SW 1271 (cell line): Measurements from ENCODE around the gene COMMD10.
"Not testable (repeated sequence)": the region's sequence is repeated elsewhere in the genome, so short reads cannot be mapped to it uniquely, and the experiment has no call there.

Experiments
- DNase-seq, 2 experiments: peaks; one replicate each; lab custom pipeline; 2025; lab: John Stamatoyannopoulos, UW

COMMD10 gene

GRCh38 chr5:116098998-116099397 is 14.2 kb downstream of the COMMD10 start:
- no peak for DNase-seq

GRCh38 chr5:116104941-116105340 is 20.1 kb downstream of the COMMD10 start:
- not testable (repeated sequence) for DNase-seq

GRCh38 chr5:116115163-116115562 is 30.3 kb downstream of the COMMD10 start:
- no peak for DNase-seq

GRCh38 chr5:116130471-116130870 is 45.6 kb downstream of the COMMD10 start:
- peak in 1 of 2 experiments; percentile 17 for DNase-seq

- DNase-seq, result no peak
These were observed 46.2 kb downstream of the COMMD10 start for GRCh38 chr5:116130976-116131375.

- no peak for DNase-seq
These were observed 48.5 kb downstream of the COMMD10 start for GRCh38 chr5:116133281-116133680.

- no peak for DNase-seq
These were observed 50.5 kb downstream of the COMMD10 start for GRCh38 chr5:116135344-116135743.

GRCh38 chr5:116137544-116138378 is 52.9 kb downstream of the COMMD10 start:
- peak; percentile 19 to 60 for DNase-seq

GRCh38 chr5:116142495-116142894 is 57.7 kb downstream of the COMMD10 start:
- DNase-seq, result no peak

- peak in 1 of 2 experiments; percentile 37 for DNase-seq
These were observed 59.3 kb downstream of the COMMD10 start for GRCh38 chr5:116144103-116144502.

- no peak for DNase-seq
These were observed 60.2 kb downstream of the COMMD10 start for GRCh38 chr5:116144991-116145390.

- no peak for DNase-seq
These were observed 60.6 kb downstream of the COMMD10 start for GRCh38 chr5:116145416-116145815.

GRCh38 chr5:116152169-116152568 is 67.3 kb downstream of the COMMD10 start:
- DNase-seq, result no peak

GRCh38 chr5:116153687-116154174 is 68.9 kb downstream of the COMMD10 start:
- no peak for DNase-seq

GRCh38 chr5:116154252-116154651 is 69.4 kb downstream of the COMMD10 start:
- no peak for DNase-seq

- no peak for DNase-seq
These were observed 70.1 kb downstream of the COMMD10 start for GRCh38 chr5:116154931-116155330.

GRCh38 chr5:116157902-116158301 is 73.1 kb downstream of the COMMD10 start:
- no peak for DNase-seq

GRCh38 chr5:116159006-116159405 is 74.2 kb downstream of the COMMD10 start:
- no peak for DNase-seq

GRCh38 chr5:116174111-116174510 is 89.3 kb downstream of the COMMD10 start:
- no peak for DNase-seq

GRCh38 chr5:116176121-116176520 is 91.3 kb downstream of the COMMD10 start:
- peak in 1 of 2 experiments; percentile 35 for DNase-seq

- no peak for DNase-seq
These were observed 94.1 kb downstream of the COMMD10 start for GRCh38 chr5:116178925-116179324.

- DNase-seq, result no peak
These were observed 124.3 kb downstream of the COMMD10 start for GRCh38 chr5:116209166-116209565.

GRCh38 chr5:116212225-116212624 is 127.4 kb downstream of the COMMD10 start:
- no peak for DNase-seq

- DNase-seq, result no peak
These were observed 131.4 kb downstream of the COMMD10 start for GRCh38 chr5:116216246-116216645.
